Amniotic stem cell (primary cell): ENCODE measurements around the gene NME8.

ENCODE experiments used
- DNase-seq: peaks from one replicate; lab custom pipeline; 2025; lab: John Stamatoyannopoulos, UW

Gene NME8

GRCh38 chr7:37942934-37943610, 94.7 kb downstream of the NME8 start:
- no peak for DNase-seq

- DNase-seq: no peak
Measured at GRCh38 chr7:37943905-37944736, 95.7 kb downstream of the NME8 start.

GRCh38 chr7:37944737-37945054, 96.3 kb downstream of the NME8 start:
- no peak for DNase-seq

- DNase-seq: no peak
Measured at GRCh38 chr7:37945336-37945735, 96.9 kb downstream of the NME8 start.

- no peak for DNase-seq
Measured at GRCh38 chr7:37947138-37947940, 98.9 kb downstream of the NME8 start.

GRCh38 chr7:37947941-37948210, 99.5 kb downstream of the NME8 start:
- DNase-seq: no peak
